ENCODE measurements around the gene SCTR.

Gene SCTR

GRCh38 chr2:119472749-119473148, 51.5 kb downstream of the SCTR start:
- DNase-seq: no peak

- DNase-seq: no peak
Observed at GRCh38 chr2:119469661-119470297, 54.5 kb downstream of the SCTR start.

DNA sequence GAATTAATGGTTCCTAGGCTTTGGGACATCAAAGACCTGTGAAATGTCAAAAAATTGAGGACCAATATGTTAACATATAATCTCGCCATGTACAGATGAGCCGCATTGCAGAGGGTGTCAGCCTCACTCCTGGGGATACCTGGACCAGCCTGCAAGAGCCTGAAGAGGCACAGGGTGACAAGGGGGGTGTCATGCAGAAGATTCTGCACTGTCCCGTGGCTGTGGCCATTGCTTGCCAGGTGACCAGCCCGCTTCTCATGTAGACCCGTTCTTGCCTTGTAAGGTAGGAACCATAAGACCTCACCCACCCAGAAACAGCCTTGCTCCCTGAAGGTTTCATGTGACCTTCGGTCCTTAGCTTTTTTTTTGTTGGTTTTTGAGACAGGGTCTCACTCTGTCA, 55.2 kb downstream of the SCTR start:
- DNase-seq: no peak

GRCh38 chr2:119468154-119468955, 55.9 kb downstream of the SCTR start:
- DNase-seq: no peak

DNA sequence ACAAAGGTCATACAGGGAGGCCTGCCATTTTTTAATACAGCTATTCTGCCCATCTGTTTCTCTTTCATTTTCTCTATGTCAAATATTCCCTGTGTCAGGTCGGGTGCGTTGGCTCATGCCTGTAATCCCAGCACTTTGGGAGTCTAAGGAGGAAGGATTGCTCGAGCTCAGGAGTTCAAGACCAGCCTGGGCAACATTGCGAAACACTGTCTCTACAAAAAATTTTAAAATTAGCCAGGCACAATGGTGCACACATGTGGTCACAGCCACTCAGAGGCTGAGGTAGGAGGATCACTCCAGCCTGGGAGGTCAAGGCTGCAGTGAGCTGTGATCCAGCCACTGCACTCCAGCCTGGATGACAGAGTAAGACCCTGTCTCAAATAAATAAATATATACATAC, 57.9 kb downstream of the SCTR start:
- DNase-seq: no peak

GRCh38 chr2:119465687-119466086, 58.6 kb downstream of the SCTR start:
- DNase-seq: no peak

DNA sequence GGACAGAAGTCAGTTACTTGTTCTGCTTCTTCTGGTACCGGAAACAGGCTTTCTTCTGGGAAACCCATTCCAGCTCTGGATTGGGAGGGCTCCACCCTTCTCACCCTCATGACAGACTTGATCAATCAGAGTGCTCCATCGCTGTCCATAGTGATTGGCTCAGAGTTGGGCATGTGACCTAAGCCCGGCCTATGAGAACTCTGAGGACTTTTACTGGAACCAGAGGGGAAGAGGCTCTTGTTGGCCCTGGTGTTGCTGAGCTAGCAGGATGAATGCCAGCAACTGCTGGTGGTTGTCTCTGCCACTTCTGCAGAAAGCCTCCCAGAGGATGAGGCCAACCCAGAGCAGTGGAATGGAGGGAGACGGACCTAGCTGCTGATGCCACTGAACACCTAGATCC, 59.3 kb downstream of the SCTR start:
- DNase-seq: no peak

DNA sequence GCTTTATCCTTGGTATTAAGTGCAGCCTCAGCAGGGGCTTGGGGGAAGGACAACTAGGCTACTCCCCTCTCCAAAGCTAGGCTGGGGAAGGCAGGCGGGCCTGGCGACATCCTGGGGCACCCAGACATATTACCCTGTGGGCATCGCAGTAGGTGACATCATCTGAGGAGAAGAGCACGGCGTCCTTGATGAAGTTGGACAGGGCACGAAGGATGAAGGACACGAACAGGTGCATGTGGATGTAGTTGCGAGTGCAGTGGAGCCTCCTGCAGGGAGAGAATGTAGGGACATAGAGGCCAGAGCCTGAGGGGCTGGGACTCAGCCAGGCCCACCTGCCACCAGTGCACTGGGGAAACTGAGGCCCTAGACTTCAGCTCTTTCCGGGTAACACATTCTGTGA, 60.3 kb downstream of the SCTR start:
- DNase-seq: no peak

- DNase-seq: no peak
Observed at GRCh38 chr2:119463136-119463535, 61.1 kb downstream of the SCTR start.

DNA sequence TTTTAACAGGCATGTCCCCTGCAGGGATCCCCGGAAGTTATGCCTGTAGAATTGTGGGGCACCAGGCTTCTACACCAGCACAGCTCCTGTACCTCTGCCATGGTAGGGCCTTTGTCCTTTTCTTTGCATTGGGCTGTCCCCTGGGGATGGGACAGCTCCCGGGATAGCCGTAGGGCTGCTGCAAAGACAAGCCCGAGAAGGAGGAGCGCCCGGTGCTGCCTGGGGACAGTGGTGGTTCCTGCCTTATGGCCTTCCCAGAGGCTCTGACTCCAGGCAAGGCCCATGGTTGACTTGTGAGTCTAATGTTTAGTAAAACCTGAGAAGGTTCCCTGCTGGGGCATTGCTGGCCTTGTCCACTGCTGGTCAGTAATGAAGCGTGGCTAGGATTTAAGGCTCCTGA, 61.7 kb downstream of the SCTR start:
- no peak for DNase-seq

DNA sequence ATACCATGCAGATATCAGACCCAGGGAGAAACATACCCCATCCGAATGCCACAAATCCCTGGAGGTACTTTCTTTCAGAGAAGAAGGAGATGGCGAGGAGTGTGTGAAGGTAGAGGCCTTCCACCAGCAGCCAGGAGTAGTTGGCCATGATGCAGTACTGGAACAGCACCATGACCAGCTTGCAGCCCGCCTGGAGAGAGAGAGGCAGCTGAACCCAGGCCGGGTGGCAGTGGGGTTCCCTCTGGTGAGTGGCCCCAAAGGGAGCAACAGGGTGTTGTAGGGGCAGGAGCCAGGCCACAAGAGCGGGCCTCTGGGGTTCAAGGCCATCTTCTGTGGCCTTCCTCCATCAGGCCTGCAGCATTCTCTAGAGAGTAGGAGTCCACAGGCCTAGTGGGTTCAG, 62.5 kb downstream of the SCTR start:
- no peak for DNase-seq

DNA sequence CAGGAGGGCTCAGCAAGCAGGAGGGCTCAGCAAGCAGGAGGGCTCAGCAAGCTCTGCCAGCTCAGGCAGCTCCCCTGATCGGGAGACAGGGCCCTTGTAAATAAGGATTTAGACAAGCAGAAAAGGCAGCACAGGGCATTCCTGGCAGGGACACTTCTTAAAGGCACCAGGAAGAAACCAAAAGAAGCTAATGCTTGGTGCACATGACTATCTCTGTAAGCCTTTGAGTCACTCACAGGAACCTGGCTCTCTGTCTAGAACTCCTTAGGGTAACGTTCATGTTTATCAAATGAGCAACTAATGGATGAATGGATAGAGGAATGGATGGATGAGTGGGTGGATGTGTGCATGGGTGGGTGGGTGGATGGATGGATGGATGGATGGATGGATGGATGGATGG, 64.2 kb downstream of the SCTR start:
- no peak for DNase-seq

DNA sequence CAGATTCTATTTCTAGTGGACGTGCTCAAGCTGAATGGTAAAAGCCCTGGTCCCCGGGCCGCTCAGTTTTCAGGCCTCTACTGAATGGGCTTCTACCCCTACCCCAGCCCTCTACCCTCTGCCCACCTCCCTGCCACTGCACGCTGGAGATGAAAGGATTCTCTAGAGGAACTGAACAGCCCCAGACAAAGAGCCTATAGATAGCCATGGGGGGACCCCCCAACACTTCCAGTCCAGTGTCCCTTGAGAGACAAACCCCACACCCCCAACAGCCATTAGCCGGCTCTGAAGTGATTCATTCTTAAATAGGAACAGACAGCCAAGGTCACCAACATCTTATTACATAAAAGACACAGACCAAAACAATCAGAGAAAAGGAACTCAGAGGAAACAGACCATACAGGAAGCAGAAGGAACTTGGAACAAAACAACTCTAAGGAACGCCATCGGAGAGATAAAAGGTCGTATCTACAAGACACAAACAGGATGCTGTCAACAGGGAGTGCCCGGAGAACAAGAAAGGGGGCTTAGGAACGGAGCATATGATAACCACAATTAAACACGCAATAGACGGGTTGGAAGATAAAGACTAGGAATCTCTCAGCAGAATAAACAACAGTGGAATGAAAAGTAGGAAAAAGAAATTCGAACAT, 69.1 kb downstream of the SCTR start:
- DNase-seq: no peak

DNA sequence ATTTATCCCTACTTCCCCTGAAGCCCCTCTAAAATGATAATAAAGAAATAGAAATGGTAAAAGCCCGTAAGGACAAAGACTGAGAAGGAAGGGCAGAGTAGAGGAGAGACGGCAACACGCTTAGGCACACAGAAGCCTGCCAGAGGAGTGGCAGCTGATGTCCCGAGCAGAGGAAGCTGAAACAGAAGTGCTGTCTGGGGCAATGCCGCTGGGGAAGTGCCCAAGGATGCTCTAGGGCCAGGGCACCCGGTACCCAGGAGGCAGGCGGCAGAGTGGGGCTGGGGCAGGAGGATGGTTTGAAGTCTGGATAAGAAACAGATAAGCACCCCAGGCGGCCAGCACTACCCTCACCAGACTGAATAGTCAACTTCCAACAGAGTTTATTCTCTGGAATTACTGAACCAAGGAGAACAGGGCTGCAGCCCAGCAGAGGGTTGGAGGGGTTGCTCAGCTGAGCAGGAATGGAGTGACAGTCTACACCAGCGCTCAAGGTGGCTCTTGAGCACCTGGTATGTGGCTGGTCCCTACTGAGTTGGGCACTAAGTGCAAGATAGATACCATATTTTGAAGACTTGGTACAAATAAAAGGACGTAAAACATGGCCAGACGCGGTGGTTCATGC, 70.2 kb downstream of the SCTR start:
- no peak for DNase-seq

DNA sequence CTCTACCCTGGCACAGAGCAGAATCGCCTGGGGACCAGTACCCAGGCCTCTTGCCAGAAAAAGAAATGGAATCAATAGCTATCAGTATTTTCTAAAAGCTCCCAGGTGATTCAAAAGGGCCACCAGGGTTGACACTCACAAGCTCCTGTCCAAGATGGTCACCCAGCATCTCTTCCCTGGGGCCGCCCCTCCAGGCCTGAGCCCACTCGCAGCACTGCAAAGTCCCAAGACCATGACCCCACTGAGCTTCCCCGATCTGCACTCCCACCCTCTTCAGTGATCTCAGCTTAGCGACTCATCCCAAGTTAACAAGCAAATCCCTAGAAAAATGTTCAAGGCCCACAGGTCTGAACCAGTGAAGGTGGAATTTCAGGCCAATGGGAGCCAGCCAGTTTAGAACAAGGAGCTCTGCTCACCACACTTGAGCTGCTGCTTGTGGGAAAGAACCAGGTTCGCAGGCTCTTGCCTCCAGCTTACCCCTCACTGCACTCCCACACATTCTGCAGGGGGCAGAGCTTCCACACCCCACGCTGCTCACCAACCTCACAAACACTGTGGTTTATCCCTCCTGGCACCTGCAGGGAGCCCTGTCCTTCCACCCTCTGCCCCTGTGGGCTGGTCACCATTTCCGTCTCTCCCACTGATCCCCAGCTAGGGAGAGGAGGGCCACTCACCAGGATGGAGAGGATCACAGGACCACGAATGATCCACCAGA, 72.8 kb downstream of the SCTR start:
- no peak for DNase-seq

GRCh38 chr2:119449521-119449920, 74.8 kb downstream of the SCTR start:
- DNase-seq: no peak

DNA sequence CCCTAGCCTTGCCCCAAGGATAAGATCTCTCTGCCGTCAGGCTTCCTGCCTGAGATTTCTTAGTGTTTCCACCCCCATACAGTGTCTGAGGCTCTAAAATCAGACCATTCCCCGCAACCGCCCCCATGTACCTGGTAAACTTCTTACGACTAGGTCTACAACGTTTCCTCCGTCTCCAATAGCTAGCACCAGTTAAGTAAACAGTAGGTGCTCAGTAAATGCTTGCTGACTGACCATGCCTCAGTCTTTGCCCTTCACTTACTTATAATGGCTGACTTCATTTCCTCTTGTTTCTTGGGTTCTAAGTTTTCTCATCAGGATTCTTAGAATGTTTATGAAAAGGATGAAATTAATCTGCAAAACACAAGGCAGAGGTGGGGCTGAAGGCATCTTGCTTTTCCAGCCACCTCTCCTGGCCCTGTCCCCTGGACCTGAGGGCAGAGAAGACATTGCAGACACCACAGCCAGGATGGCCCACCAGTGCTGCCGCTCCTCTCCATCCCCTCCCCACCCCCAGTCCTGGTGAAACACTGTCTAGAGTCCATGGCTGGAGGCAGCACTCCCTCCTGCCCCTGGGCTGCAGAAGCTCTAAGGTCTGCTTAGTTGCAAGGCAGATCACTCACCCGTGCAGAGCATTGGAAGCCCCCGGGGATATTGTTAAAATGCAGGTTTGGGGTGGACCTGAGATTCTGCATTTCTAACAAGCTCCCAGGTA, 75.7 kb downstream of the SCTR start:
- no peak for DNase-seq

DNA sequence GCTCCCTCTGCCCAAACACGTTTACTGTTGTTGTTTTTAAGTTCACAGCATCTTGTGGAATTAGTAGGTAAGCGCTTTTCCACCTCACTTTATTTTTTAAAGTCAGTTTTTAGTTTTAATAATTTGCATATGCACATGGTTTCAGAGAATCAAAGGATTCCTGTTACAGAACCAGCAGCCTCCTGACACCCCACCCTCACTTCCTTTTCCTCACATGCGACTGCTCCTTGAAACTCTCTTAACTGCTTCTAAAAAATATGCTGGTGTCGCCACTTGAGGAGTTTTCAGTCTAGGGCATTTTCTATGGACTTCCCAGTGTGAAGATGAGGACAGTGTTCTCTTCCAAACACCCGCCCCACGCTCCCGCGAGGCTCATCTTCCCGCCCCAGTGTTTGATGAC, 78.2 kb downstream of the SCTR start:
- DNase-seq: no peak

DNA sequence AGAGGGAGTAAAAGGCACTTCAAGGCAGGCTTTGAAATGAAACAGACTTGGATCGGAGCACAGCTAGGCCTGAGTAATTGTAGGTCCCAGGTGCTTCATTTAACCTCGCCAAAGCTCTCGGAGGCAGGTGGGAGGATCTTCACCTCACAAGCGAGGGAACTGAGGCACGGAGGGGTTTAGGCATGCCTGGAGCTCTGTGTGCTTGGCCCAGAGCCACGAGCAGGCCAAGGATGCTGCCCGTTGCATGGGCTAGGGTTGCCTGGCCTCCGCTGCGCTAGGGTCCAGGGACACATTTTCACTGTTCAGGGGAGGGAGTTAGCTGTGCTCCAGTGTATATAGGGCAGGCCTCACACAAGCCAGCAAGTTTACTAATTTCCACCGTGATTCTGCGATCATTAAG, 81.4 kb downstream of the SCTR start:
- DNase-seq: no peak

GRCh38 chr2:119442226-119442619, 82.1 kb downstream of the SCTR start:
- no peak for DNase-seq

- no peak for DNase-seq
Observed at GRCh38 chr2:119441376-119442225, 82.7 kb downstream of the SCTR start.

- DNase-seq: no peak
Observed at GRCh38 chr2:119440873-119441272, 83.4 kb downstream of the SCTR start.

Data from CD4-positive, alpha-beta T cell treated with Interleukin-4 for 4 hours (primary cell).